H7 (cell line): ENCODE results near the gene AKAP6. TPM values are rescaled to one million over a fixed set of nuclear protein-coding genes. Genes with fewer than 3 reads are reported as not detected.

Source experiments
- DNase-seq: peaks from one replicate; pipeline ENCODE4 v3.0.0; 2012
- H3K27me3 ChIP-seq: 2 replicates; pipeline ENCODE4 v1.6.0; 2011; ENCODE audit warnings: mild to moderate bottlenecking, low read length; ENCODE audit not compliant: control insufficient read depth, insufficient read depth
- H3K36me3 ChIP-seq: replicated peaks from 2 replicates; pipeline ENCODE4 v1.5.1; 2011; ENCODE audit warnings: low read length; ENCODE audit not compliant: control insufficient read depth, insufficient read depth
- H3K4me3 ChIP-seq: 2 replicates; pipeline ENCODE4 v1.5.1; 2011; ENCODE audit warnings: low read depth, mild to moderate bottlenecking, control low read depth, low read length, moderate library complexity; ENCODE audit not compliant: insufficient read depth
- total RNA-seq: library from RNA; depleted of rRNA; stranded (reverse); fragments of >200 nt; shearing (Covaris generic); gene quantifications from 2 replicates; pipeline ENCODE4 v1.2.3, GENCODE V29; 2014

Gene AKAP6
- total RNA-seq, 1 experiment from 2014 or later = 0.28 TPM

- Histone ChIP-seq H3K27me3 (no peaks in the 10 kb centered on the region), H3K4me3 (no peak overlapping the region), H3K36me3 (no peaks in the 10 kb centered on the region)
- no peak for DNase-seq
These were observed 409.2 kb downstream of the AKAP6 start for GRCh38 chr14:32738206-32738871.

- H3K27me3 ChIP-seq = no peaks in the 10 kb centered on the region
- no peaks in the 10 kb centered on the region for H3K36me3 ChIP-seq
- no peak overlapping the region for H3K4me3 ChIP-seq
- no peak for DNase-seq
These were observed 415.8 kb downstream of the AKAP6 start for GRCh38 chr14:32744811-32745445.

GRCh38 chr14:32754209-32754608 lies 425.1 kb downstream of the AKAP6 start:
- H3K27me3 ChIP-seq = no peaks in the 10 kb centered on the region
- DNase-seq = no peak
- no peaks in the 10 kb centered on the region for H3K36me3 ChIP-seq
- no peak overlapping the region for H3K4me3 ChIP-seq

- H3K4me3 ChIP-seq = no peak overlapping the region
- H3K27me3 ChIP-seq = no peaks in the 10 kb centered on the region
- no peak for DNase-seq
- no peaks in the 10 kb centered on the region for H3K36me3 ChIP-seq
These were observed 427.1 kb downstream of the AKAP6 start for GRCh38 chr14:32756173-32756572.

- Histone ChIP-seq H3K4me3 (no peak overlapping the region), H3K36me3 (no peaks in the 10 kb centered on the region), H3K27me3 (no peaks in the 10 kb centered on the region)
- no peak for DNase-seq
These were observed 427.7 kb downstream of the AKAP6 start for GRCh38 chr14:32756775-32757174.

- H3K27me3 ChIP-seq = no peaks in the 10 kb centered on the region
- H3K36me3 ChIP-seq = no peaks in the 10 kb centered on the region
- H3K4me3 ChIP-seq = no peak overlapping the region
- no peak for DNase-seq
These were observed 428.5 kb downstream of the AKAP6 start for GRCh38 chr14:32757568-32757967.

- DNase-seq = no peak
- Histone ChIP-seq H3K36me3 (no peaks in the 10 kb centered on the region), H3K27me3 (no peaks in the 10 kb centered on the region), H3K4me3 (no peak overlapping the region)
These were observed 432.4 kb downstream of the AKAP6 start for GRCh38 chr14:32761381-32761968.

- Histone ChIP-seq H3K4me3 (no peak overlapping the region), H3K36me3 (no peaks in the 10 kb centered on the region), H3K27me3 (no peaks in the 10 kb centered on the region)
- no peak for DNase-seq
These were observed 433.8 kb downstream of the AKAP6 start for GRCh38 chr14:32762886-32763285.

- DNase-seq = no peak
- Histone ChIP-seq H3K36me3 (no peaks in the 10 kb centered on the region), H3K4me3 (no peak overlapping the region), H3K27me3 (no peaks in the 10 kb centered on the region)
These were observed 434.6 kb downstream of the AKAP6 start for GRCh38 chr14:32763673-32764072.

- no peak for DNase-seq
- Histone ChIP-seq H3K27me3 (no peaks in the 10 kb centered on the region), H3K4me3 (no peak overlapping the region), H3K36me3 (no peaks in the 10 kb centered on the region)
These were observed 435.0 kb downstream of the AKAP6 start for GRCh38 chr14:32764131-32764530.

GRCh38 chr14:32770422-32770821 lies 441.3 kb downstream of the AKAP6 start:
- Histone ChIP-seq H3K27me3 (no peaks in the 10 kb centered on the region), H3K4me3 (no peak overlapping the region), H3K36me3 (no peaks in the 10 kb centered on the region)
- DNase-seq = no peak

GRCh38 chr14:32774214-32774613 lies 445.1 kb downstream of the AKAP6 start:
- no peak for DNase-seq
- H3K36me3 ChIP-seq = no peaks in the 10 kb centered on the region
- H3K27me3 ChIP-seq = no peaks in the 10 kb centered on the region
- H3K4me3 ChIP-seq = no peak overlapping the region

GRCh38 chr14:32779840-32780239 lies 450.7 kb downstream of the AKAP6 start:
- no peak for DNase-seq
- no peak overlapping the region for H3K4me3 ChIP-seq
- no peaks in the 10 kb centered on the region for H3K36me3 ChIP-seq

GRCh38 chr14:32784405-32784804 lies 455.3 kb downstream of the AKAP6 start:
- H3K36me3 ChIP-seq = no peaks in the 10 kb centered on the region
- H3K4me3 ChIP-seq = no peak overlapping the region
- DNase-seq = no peak
- H3K27me3 ChIP-seq = no peaks in the 10 kb centered on the region

More at GRCh38 chr14:32779840-32780239, 450.7 kb downstream of the AKAP6 start:
- no peaks in the 10 kb centered on the region for H3K27me3 ChIP-seq

- Histone ChIP-seq H3K27me3 (no peaks in the 10 kb centered on the region), H3K4me3 (no peak overlapping the region), H3K36me3 (no peaks in the 10 kb centered on the region)
- no peak for DNase-seq
These were observed 456.5 kb downstream of the AKAP6 start for GRCh38 chr14:32785585-32785984.
